K562 (cell line): ENCODE data around the gene TBCC. TPM values are rescaled to one million over a fixed set of nuclear protein-coding genes. Genes with fewer than 3 reads are reported as not detected.

Experiments
- CBX1 ChIP-seq: sonication (generic); IDR thresholded peaks from 2 replicates; pipeline ENCODE4 v1.6.1; 2016; ENCODE audit warnings: antibody characterized with exemption, low read depth, mild to moderate bottlenecking
- DNMT1 ChIP-seq: fragments of 450-650 bp; IDR thresholded peaks from 2 replicates; pipeline ENCODE4 v1.6.1; 2016; ENCODE audit warnings: antibody characterized with exemption, mild to moderate bottlenecking
- ELK3 ChIP-seq: fragments of 450-650 bp; formaldehyde crosslinking; IDR thresholded peaks from 2 replicates; pipeline ENCODE4 v1.4.0; 2020; ENCODE audit warnings: mild to moderate bottlenecking
- FOXK1 ChIP-seq: sonication (generic); formaldehyde crosslinking; IDR thresholded peaks from 2 replicates; pipeline ENCODE4 v1.8.0; 2022; ENCODE audit warnings: missing genetic modification reagents, mild to moderate bottlenecking, borderline replicate concordance
- IRF1 ChIP-seq: sonication (generic); formaldehyde crosslinking; IDR thresholded peaks from 2 replicates; pipeline ENCODE4 v1.8.0; 2022; ENCODE audit warnings: missing genetic modification reagents, mild to moderate bottlenecking, borderline replicate concordance
- JUN ChIP-seq, 2 experiments: sonication (generic) in 1 of 2; formaldehyde crosslinking in 1 of 2; IDR thresholded peaks; 2 replicates each; pipeline versions ENCODE4 v1.6.1 to v1.8.0; 2012 to 2022; ENCODE audit warnings: borderline replicate concordance in 2 of 2, mild to moderate bottlenecking in 2 of 2, improper control_type of control experiment in 1 of 2, low read depth in 1 of 2, low read length in 1 of 2, missing genetic modification reagents in 1 of 2
- MCM2 ChIP-seq: fragments of 450-650 bp; IDR thresholded peaks from 2 replicates; pipeline ENCODE4 v1.6.1; 2017; ENCODE audit warnings: low read depth, mild to moderate bottlenecking
- SREBF1 ChIP-seq: fragments of 150-350 bp; IDR thresholded peaks from 2 replicates; pipeline ENCODE4 v1.6.1; 2014; ENCODE audit warnings: antibody characterized with exemption, low read depth, low read length, borderline replicate concordance
- SUPT5H ChIP-seq: fragments of 450-650 bp; IDR thresholded peaks from 2 replicates; pipeline ENCODE4 v1.6.1; 2016
- TCF7 ChIP-seq: sonication (generic); IDR thresholded peaks from 2 replicates; pipeline ENCODE4 v1.6.1; 2016; ENCODE audit warnings: antibody characterized with exemption, borderline replicate concordance
- TFAP4 ChIP-seq: sonication (generic); formaldehyde crosslinking; IDR thresholded peaks from 2 replicates; pipeline ENCODE4 v1.8.0; 2022; ENCODE audit warnings: missing genetic modification reagents, mild to moderate bottlenecking, moderate library complexity, borderline replicate concordance
- TGIF2 ChIP-seq: sonication (generic); formaldehyde crosslinking; IDR thresholded peaks from 2 replicates; pipeline ENCODE4 v1.8.1; 2022; ENCODE audit warnings: mild to moderate bottlenecking, missing genetic modification reagents, moderate library complexity
- ZKSCAN3 ChIP-seq: fragments of 250-450 bp; sonication (Bioruptor Pico); IDR thresholded peaks from 2 replicates; pipeline ENCODE4 v1.4.0; 2020
- ZNF316 ChIP-seq: fragments of 450-650 bp; IDR thresholded peaks from 2 replicates; pipeline ENCODE4 v1.6.1; 2016
- ZNF398 ChIP-seq: fragments of 250-450 bp; sonication (Bioruptor Pico); IDR thresholded peaks from 2 replicates; pipeline ENCODE4 v1.8.0; 2021; ENCODE audit warnings: moderate library complexity, mild to moderate bottlenecking, inconsistent platforms
- ZNF609 ChIP-seq: sonication (generic); formaldehyde crosslinking; IDR thresholded peaks from 2 replicates; pipeline ENCODE4 v1.8.1; 2023; ENCODE audit warnings: missing genetic modification reagents, mild to moderate bottlenecking, borderline replicate concordance
- polyA plus RNA-seq, 8 experiments: library from polyadenylated mRNA; depleted of rRNA in 4 of 8; stranded (reverse) in 5 of 8; unstranded in 3 of 8; fragments of >200 nt; fragmentation: Nextera tagmentation in 2 of 8; fragmentation: Illumina TruSeq in 1 of 8; extraction: Ambion mirVana in 2 of 8; extraction: Trizol in 1 of 8; gene quantifications; 2 replicates each; pipeline versions ENCODE4 v1.2.1 to v1.2.3, GENCODE V29; 2011 to 2014; ENCODE audit warnings: inconsistent platforms in 1 of 8, missing spikeins in 1 of 8
- total RNA-seq, 7 experiments: library from RNA; depleted of rRNA in 6 of 7; stranded (reverse); fragments of >200 nt in 6 of 7; fragmentation: Illumina TruSeq in 2 of 7; extraction: Trizol in 2 of 7; gene quantifications; 2 replicates each; pipeline versions ENCODE4 v1.2.1 to v1.2.3, GENCODE V29; 2011 to 2021; ENCODE audit warnings: low replicate concordance in 1 of 7

The TBCC gene
- total and polyA plus RNA-seq, 9 of the 15 experiments (the other 6 are each of a cell fraction or from before 2014, with no cell fraction given) = 2.8 to 34.1 (median 23.3) TPM

GRCh38 chr6:42746463-42747391, 824 bp upstream of the TBCC start (continued):
- TF ChIP-seq ZKSCAN3 = no peak
- TF ChIP-seq FOXK1 (CRISPR knock-in tag) = peak; percentile 87; the same call in 1 of the 2 replicates
- TF ChIP-seq ZNF398 = no peak
- TF ChIP-seq ZNF609 (CRISPR knock-in tag) = 0 out of 2 replicates have a peak, but pooled peaks have one; percentile 16
- no peak for TF ChIP-seq JUN (IDR thresholded peaks at IDR 0.05; ENCODE audit: borderline replicate concordance, low read depth, low read length)
- TF ChIP-seq JUN (CRISPR knock-in tag; IDR thresholded peaks at IDR 0.05; ENCODE audit: borderline replicate concordance) = no peak
- no peak for TF ChIP-seq SREBF1
- peak; percentile 83; the same call in 1 of the 2 replicates for TF ChIP-seq TGIF2 (CRISPR knock-in tag)
- TF ChIP-seq CBX1 = peak; percentile 77; the same call in 1 of the 2 replicates
- no peak for TF ChIP-seq ELK3 (CRISPR knock-in tag)
- TF ChIP-seq TCF7 = no peak
- TF ChIP-seq IRF1 (CRISPR knock-in tag) = no peak
- peak; percentile 83 for TF ChIP-seq SUPT5H
- TF ChIP-seq TFAP4 (CRISPR knock-in tag) = peak; percentile 94
- TF ChIP-seq DNMT1 = no peak
- TF ChIP-seq ZNF316 = no peak
- no peak for TF ChIP-seq MCM2
